Measurements from ENCODE around the gene REV3L.

DNA sequence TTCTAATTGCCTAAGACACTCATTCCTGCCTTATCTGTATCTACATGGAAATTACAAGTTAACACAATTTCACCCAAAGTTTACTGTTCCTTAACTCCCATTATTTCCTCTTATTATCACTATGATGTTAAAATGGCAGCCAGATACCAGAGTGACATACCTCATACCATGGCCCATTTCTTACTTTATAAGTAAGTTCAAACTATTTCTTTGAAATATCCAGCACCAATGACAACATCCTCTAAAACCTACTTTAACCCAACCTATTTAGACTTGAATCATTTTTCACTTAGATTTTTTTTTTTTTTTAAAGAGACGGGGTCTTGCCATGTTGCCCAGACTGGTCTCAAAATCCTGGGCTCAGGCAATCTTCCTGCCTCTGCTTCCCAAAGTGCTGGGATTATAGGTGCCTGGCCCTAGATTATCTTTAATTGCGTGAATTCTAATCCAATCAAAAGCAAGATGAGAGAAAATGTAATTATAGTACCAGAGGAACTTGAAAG lies 10.0 kb downstream of the REV3L start:
- TF ChIP-seq, protein P1, sequence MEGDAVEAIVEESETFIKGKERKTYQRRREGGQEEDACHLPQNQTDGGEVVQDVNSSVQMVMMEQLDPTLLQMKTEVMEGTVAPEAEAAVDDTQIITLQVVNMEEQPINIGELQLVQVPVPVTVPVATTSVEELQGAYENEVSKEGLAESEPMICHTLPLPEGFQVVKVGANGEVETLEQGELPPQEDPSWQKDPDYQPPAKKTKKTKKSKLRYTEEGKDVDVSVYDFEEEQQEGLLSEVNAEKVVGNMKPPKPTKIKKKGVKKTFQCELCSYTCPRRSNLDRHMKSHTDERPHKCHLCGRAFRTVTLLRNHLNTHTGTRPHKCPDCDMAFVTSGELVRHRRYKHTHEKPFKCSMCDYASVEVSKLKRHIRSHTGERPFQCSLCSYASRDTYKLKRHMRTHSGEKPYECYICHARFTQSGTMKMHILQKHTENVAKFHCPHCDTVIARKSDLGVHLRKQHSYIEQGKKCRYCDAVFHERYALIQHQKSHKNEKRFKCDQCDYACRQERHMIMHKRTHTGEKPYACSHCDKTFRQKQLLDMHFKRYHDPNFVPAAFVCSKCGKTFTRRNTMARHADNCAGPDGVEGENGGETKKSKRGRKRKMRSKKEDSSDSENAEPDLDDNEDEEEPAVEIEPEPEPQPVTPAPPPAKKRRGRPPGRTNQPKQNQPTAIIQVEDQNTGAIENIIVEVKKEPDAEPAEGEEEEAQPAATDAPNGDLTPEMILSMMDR (conservative IDR thresholded peaks at IDR 0.05 in 1 of 2, IDR thresholded peaks at IDR 0.05 in 1 of 2; ENCODE audit: extremely low read depth in 1 of 2, insufficient read depth in 1 of 2, low read depth in 1 of 2, low read length in 2 of 2): no peak
- no peak for TF ChIP-seq EZH2 (IDR thresholded peaks at IDR 0.05; ENCODE audit: borderline replicate concordance, low read length)

Measured in mammary epithelial cell (primary cell).